HG02678 (cell line): ENCODE data around the gene PPM1M.

ENCODE experiments used
- ATAC-seq: cut with Tn5 transposase; IDR thresholded peaks from one replicate; pipeline ENCODE4 v1.9.1; 2021; ENCODE audit warnings: mild to moderate bottlenecking, moderate library complexity; ENCODE audit not compliant: unreplicated experiment

PPM1M gene

GRCh38 chr3:52245322-52246263, at the start of gene PPM1M:
Gene PPM1M (plus strand): TSS chr3:52245759. CDS start chr3:52245825, 66 bp downstream.
- no peak for ATAC-seq

GRCh38 chr3:52195823-52196331, 49.7 kb upstream of the PPM1M start:
- no peak for ATAC-seq

GRCh38 chr3:52196977-52197376, 48.6 kb upstream of the PPM1M start:
- no peak for ATAC-seq

- ATAC-seq, result no peak
Observed at GRCh38 chr3:52197499-52197841, 48.1 kb upstream of the PPM1M start.

- peak; percentile 70 for ATAC-seq
Observed at GRCh38 chr3:52197842-52198625, 47.5 kb upstream of the PPM1M start, which contains the start of gene ALAS1. Gene ALAS1 (plus strand): TSS chr3:52198160. CDS start chr3:52199242, 1,082 bp downstream.

GRCh38 chr3:52198643-52199608, 46.6 kb upstream of the PPM1M start:
- no peak for ATAC-seq

- no peak for ATAC-seq
Observed at GRCh38 chr3:52200981-52201679, 44.4 kb upstream of the PPM1M start.

GRCh38 chr3:52202384-52203077, 43.0 kb upstream of the PPM1M start:
- ATAC-seq, result no peak

- no peak for ATAC-seq
Observed at GRCh38 chr3:52203701-52204100, 41.9 kb upstream of the PPM1M start.

GRCh38 chr3:52204337-52205073, 41.1 kb upstream of the PPM1M start:
- ATAC-seq, result no peak

- no peak for ATAC-seq
Observed at GRCh38 chr3:52205727-52206372, 39.7 kb upstream of the PPM1M start.

- no peak for ATAC-seq
Observed at GRCh38 chr3:52208556-52208955, 37.0 kb upstream of the PPM1M start.

- no peak for ATAC-seq
Observed at GRCh38 chr3:52210037-52210436, 35.5 kb upstream of the PPM1M start.

GRCh38 chr3:52210550-52211046, 35.0 kb upstream of the PPM1M start:
- no peak for ATAC-seq

- no peak for ATAC-seq
Observed at GRCh38 chr3:52211268-52211891, 34.2 kb upstream of the PPM1M start.

- ATAC-seq, result no peak
Observed at GRCh38 chr3:52213005-52213404, 32.6 kb upstream of the PPM1M start.

GRCh38 chr3:52213901-52214300, 31.7 kb upstream of the PPM1M start:
- ATAC-seq, result no peak
